Mucosa of gallbladder (tissue), 1 donor: ENCODE measurements around the gene PAPOLA. TPM values are rescaled to one million over a fixed set of nuclear protein-coding genes. Genes with fewer than 3 reads are reported as not detected.
"Not testable (repeated sequence)": the region's sequence is repeated elsewhere in the genome, so short reads cannot be mapped to it uniquely, and the experiment has no call there.

Source experiments
- DNase-seq: peaks from one replicate; pipeline ENCODE4 v3.0.0-alpha.2; 2020; ENCODE audit warnings: low spot score
- total RNA-seq: library from RNA; stranded (reverse); gene quantifications from one replicate; pipeline ENCODE4 v1.2.1, GENCODE V29; 2021
- donor health status: DM: no; HTN: no; CAD: no.

PAPOLA gene
- total RNA-seq = 175 TPM

GRCh38 chr14:96501740-96502620 lies at the start of gene PAPOLA:
Gene PAPOLA (plus strand): TSS chr14:96502382. CDS start chr14:96502593, 211 bp downstream.
- DNase-seq = peak; percentile 96

DNA sequence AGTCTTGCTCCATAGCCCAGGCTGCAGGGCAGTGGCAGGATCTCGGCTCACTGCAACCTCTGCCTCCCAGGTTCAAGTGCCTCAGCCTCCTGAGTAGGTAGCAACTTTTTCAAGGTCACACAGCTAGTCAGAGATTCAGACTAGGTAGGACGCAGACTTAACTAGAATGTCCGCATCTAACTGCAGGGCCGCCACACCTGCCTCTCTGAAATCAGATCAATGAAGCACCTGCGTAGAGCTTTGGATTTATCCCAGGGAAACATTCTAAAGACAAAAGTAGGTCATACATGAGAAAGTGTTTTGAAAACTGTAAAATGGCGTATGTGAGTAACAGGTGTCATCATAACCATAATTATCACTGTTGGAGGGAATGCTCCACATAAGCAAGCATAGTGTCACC lies 49.5 kb upstream of the PAPOLA start:
- DNase-seq = no peak

DNA sequence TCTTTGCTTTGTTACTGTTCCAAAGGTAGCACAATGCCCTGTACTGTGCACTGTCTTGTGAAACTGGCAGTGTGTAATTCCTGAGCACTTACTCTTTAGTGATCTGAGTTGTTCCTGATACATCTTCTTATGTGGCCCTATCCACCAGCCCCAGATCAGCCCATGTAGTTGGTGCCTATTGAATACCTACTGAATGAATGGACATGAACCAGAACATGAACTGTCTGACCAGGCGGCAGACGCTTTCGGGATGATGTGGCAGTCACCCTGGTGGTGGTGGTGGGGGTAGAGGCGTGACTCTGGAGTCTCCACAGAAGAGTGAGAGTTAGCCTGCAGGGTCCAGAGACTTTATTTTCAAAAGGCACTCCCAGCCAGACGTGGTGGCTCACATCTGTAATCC lies 46.6 kb upstream of the PAPOLA start:
- no peak for DNase-seq

DNA sequence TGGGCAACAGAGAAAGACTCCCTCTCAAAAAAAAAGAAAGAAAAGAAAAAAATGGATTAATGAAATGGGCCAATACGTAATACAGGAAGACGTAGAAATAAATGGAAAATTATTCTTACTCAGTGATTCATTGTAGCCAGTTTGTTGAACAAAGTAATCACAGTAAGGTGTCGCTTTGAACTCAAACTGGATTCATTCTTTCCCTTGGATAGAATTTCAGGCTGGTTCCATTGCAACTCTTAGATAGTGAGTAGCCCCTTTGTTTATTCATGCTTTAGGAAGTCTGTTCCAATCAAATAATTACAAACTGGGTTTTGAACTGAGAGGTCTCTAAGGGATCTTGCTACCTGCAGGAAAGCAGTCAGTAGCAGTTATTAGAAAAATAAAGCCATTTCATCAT lies 42.3 kb upstream of the PAPOLA start:
- DNase-seq = no peak

DNA sequence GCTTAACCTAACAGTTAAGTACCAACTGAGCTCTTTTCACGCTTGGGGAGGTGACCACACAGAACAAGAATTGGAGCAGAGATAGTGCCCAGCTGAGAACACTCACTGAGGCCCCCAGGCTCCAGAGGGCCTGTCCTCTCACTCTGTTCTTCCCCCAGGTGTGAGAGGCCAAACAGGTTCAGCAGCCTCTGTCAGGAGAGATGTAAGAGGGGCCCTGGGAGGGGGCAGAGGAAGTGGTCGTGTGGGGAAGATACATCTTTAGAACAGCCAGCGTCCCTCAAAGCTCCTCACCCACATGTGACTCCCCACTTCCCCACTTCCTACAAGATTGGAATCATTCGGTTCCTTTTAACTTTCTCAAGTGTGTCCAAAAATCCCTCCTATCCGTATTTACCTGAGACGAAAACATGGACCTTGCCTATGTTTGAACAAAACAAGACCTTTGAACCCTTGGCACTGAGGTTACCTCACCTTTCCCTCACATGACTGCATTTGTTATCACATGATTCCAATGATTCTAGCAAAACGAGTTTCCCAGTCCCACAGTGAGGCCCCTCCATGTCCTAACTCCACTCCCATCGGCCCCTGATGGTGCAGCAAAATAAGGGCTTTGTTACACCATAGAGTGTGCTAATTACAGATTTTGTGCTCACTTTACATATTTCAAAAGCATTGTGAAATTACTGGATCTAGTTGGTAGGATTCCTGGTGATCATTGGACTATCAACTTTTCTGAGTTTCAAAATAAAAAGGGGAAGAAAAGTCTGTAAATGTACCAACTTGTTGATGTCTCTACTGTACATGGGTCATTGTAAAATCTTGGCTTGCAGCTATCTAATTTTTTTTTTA lies 40.0 kb upstream of the PAPOLA start:
- DNase-seq = peak; percentile 32

DNA sequence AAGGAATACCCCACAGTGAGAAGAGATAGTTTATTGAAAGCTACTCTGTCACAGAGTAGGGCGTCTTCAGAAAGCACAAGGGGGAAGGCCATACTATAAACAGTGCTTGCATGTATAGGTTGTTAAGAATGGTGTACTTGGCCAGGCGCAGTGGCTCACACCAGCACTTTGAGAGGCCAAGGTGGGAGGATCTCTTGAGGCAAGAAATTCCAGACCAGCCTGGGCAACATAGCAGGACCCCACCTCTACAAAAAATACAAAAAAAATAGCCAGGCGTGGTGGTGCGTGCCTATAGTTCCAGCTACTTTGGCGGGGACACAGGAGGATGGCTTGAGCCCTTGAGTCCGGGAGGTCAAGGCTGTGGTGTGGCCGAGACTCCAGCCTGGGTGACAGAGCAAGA lies 38.0 kb upstream of the PAPOLA start:
- no peak for DNase-seq

DNA sequence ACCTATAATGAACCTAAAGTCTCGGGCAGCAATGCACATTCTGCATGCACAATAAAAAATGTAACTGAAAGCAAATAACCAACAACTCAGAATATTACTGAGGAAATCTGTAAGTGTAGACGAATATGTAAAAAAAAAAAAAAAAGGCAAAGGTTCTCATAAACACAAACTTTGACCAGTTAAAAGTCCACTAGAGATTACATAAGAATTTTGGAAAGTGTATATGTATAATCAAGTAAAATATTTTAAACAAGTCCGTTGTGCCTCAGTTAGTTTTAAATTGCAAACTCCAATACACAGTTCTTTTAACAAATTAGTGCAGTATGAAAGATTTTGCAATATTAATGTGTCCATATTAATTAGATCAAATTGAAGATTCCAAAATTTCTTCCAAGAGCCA lies 35.3 kb upstream of the PAPOLA start:
- no peak for DNase-seq

GRCh38 chr14:96470331-96470730 lies 31.9 kb upstream of the PAPOLA start:
- DNase-seq = no peak

GRCh38 chr14:96470967-96471366 lies 31.2 kb upstream of the PAPOLA start:
- DNase-seq = not testable (repeated sequence)

DNA sequence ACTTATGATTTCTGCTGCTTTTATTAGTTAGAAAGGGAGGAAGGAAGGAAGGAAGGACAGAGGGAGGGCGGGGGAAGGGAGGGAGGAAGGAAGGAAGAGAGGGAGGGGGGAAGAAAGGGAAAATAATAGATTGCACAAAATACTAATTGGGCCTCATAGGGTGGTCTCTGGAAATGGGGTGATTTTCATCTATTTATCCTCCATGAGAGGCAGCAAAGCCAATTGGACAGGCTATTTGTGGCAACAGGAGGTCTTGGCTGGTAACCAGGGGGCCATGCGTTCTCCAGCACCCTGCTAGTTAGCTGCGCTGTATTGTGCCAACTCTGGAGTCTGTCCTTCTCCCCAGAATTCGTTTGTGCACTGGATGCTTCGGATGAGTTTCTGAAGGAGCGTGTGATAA lies 24.1 kb upstream of the PAPOLA start:
- DNase-seq = no peak

GRCh38 chr14:96479435-96480146 lies 22.6 kb upstream of the PAPOLA start:
- no peak for DNase-seq

GRCh38 chr14:96481731-96482314 lies 20.4 kb upstream of the PAPOLA start:
- no peak for DNase-seq

DNA sequence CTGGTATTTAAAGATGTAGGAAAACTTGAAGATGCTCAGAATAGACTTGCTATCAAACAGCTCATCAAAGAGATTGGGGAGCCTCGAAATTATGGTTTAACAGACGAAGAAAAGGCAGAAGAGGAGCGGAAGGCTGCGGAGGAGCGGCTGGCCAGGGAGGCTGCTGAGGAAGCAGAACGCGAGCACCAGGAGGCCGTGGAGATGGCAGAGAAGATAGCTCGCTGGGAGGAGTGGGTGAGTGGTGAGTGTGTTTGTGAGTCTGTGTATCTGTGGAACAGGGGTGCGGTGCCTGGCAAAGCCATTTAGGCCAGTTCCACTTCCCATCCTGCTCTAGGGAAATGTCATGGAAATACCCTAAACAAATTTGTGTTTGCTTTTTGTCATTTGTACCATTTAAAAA lies 19.2 kb upstream of the PAPOLA start:
- DNase-seq = no peak

- DNase-seq = no peak
Measured at GRCh38 chr14:96484399-96484798, 17.8 kb upstream of the PAPOLA start.

DNA sequence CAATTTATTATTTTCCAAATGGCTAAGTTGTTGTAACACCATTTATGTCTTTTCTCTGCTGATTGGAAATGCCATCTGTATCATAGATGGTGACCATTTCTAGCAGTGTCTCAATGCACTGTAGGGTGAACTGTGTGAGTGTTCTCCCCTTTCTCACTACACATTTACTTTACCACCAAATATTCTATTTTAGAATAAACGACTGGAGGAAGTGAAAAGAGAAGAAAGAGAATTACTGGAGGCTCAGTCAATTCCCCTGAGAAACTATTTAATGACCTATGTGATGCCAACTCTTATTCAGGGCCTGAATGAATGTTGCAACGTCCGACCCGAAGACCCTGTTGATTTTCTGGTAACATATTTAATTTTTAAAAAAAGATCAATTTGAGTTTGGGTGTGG lies 15.5 kb upstream of the PAPOLA start:
- no peak for DNase-seq

DNA sequence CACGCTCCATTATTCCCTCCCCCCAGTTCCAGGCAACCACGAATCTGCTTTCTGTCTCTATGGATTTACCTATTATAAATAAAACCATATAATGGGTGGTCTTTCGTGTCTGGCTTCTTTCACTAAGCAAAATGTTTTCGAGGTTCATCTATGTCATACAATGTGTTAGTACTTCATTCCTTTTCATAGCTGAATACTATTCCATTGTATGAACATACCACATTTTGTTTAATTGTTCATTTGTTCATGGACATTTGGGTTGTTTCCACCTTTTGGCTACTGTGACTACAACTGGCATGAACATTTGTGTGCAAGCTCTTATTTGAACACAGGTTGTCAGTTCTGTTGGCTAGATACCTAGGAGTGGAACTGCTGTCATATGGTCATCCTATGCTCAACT lies 12.9 kb upstream of the PAPOLA start:
- DNase-seq = no peak

DNA sequence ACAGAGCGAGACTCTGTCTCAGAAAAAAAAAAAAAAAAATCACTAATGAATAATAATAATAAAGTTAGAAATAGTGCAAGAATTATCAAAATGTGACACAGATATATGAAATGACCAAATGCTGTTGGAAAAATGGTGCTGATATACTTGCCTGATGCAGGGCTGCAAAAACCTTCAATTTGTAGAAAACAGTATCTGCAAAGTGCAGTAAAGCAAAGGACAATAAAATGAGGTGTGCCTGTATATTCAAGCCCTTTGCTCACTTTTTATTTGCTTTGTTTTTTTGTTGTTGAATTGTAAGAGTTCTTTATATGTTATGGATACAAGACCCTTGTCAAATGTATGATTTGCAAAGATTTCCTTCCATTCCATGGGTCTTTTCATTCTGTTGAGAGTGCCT lies 9.0 kb upstream of the PAPOLA start:
- DNase-seq = no peak

- DNase-seq = no peak
Measured at GRCh38 chr14:96494331-96494730, 7.9 kb upstream of the PAPOLA start.

GRCh38 chr14:96497087-96497486 lies 5.1 kb upstream of the PAPOLA start:
- DNase-seq = no peak

- DNase-seq = no peak
Measured at GRCh38 chr14:96497586-96497985, 4.6 kb upstream of the PAPOLA start.

GRCh38 chr14:96501217-96501739 lies 904 bp upstream of the PAPOLA start:
- no peak for DNase-seq
